Stimulated activated CD8-positive, alpha-beta memory T cell treated with anti-CD3 and anti-CD28 coated beads, Interleukin-7, amount 100 ng/mL, for 24 hours (primary cell): ENCODE measurements around the gene ARRDC5.
"Not testable (repeated sequence)": the region's sequence is repeated elsewhere in the genome, so short reads cannot be mapped to it uniquely, and the experiment has no call there.

ENCODE experiments used
- DNase-seq: peaks from one replicate; pipeline ENCODE4 v3.0.0-alpha.2; 2020; ENCODE audit warnings: low read depth

ARRDC5 gene

GRCh38 chr19:4902796-4903195, at the start of gene ARRDC5:
ARRDC5 (minus strand) TSS chr19:4902896; CDS start chr19:4902825, 71 bp downstream.
- no peak for DNase-seq

- no peak for DNase-seq
Observed at GRCh38 chr19:4951656-4952055, 49.0 kb upstream of the ARRDC5 start.

GRCh38 chr19:4950650-4951049, 48.0 kb upstream of the ARRDC5 start:
- not testable (repeated sequence) for DNase-seq

- not testable (repeated sequence) for DNase-seq
Observed at GRCh38 chr19:4941638-4942169, 39.0 kb upstream of the ARRDC5 start.

GRCh38 chr19:4939466-4939865, 36.8 kb upstream of the ARRDC5 start:
- no peak for DNase-seq

GRCh38 chr19:4938461-4938860, 35.8 kb upstream of the ARRDC5 start:
- DNase-seq, result not testable (repeated sequence)

GRCh38 chr19:4937060-4937459, 34.4 kb upstream of the ARRDC5 start:
- DNase-seq, result no peak

- no peak for DNase-seq
Observed at GRCh38 chr19:4935444-4935843, 32.7 kb upstream of the ARRDC5 start.

- no peak for DNase-seq
Observed at GRCh38 chr19:4933528-4933927, 30.8 kb upstream of the ARRDC5 start.

- DNase-seq, result no peak
Observed at GRCh38 chr19:4932711-4933110, 30.0 kb upstream of the ARRDC5 start.

- no peak for DNase-seq
Observed at GRCh38 chr19:4930664-4931063, 28.0 kb upstream of the ARRDC5 start.

- no peak for DNase-seq
Observed at GRCh38 chr19:4929186-4929585, 26.5 kb upstream of the ARRDC5 start.

- no peak for DNase-seq
Observed at GRCh38 chr19:4923276-4923747, 20.6 kb upstream of the ARRDC5 start.

GRCh38 chr19:4922530-4923275, 20.0 kb upstream of the ARRDC5 start:
- DNase-seq, result no peak

GRCh38 chr19:4916292-4917082, 13.8 kb upstream of the ARRDC5 start:
- DNase-seq, result no peak

GRCh38 chr19:4914736-4915501, 12.2 kb upstream of the ARRDC5 start:
- peak; percentile 49 for DNase-seq

- no peak for DNase-seq
Observed at GRCh38 chr19:4913996-4914735, 11.5 kb upstream of the ARRDC5 start.

GRCh38 chr19:4911786-4912672, 9.3 kb upstream of the ARRDC5 start:
- DNase-seq, result peak; percentile 48

GRCh38 chr19:4911314-4911713, 8.6 kb upstream of the ARRDC5 start:
- no peak for DNase-seq

- DNase-seq, result no peak
Observed at GRCh38 chr19:4910594-4911281, 8.0 kb upstream of the ARRDC5 start.
